ENCODE results near the gene FHIT.

Gene FHIT

DNA sequence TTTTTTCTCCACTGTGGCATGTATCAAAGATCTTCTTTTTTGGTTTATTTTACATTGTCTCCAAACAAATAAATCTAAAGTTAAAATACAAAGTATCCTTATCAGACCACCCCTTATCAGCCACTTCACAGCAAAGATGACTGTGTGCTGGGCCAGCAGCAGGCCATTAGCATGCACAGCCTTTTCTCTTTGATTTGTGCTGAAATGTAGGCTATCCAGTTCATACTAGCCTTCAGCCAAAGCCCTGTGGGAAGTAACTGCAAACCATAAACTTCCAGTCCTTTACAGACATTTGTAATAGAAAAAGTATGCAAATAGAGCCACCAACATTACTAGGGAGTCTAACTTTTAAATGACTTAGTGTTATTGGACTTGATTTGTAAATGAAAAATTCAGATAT is 816.3 kb downstream of the FHIT start:
- no peak for DNase-seq

DNA sequence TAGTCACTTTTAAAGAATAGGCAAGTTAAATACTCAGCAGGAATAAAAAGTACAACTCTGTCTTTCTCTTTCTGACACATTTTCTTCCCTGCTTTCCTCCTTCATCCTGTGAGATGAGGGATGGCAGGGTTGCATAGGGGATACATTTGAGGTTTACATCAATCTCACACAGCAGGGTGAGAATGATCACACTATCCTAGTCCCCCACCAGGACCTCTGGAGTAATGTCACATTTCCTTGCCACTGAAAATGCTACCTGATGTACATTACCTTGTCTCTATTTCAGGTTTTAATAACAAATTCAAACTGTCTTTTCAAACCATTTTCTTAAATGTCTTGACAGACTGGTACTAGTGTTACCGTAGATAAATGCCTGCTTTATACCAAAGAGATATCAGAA is 816.9 kb downstream of the FHIT start:
- no peak for DNase-seq

GRCh38 chr3:60431599-60431958 is 819.7 kb downstream of the FHIT start:
- no peak for DNase-seq

- DNase-seq: no peak
Observed at GRCh38 chr3:60430205-60430604, 821.0 kb downstream of the FHIT start.

DNA sequence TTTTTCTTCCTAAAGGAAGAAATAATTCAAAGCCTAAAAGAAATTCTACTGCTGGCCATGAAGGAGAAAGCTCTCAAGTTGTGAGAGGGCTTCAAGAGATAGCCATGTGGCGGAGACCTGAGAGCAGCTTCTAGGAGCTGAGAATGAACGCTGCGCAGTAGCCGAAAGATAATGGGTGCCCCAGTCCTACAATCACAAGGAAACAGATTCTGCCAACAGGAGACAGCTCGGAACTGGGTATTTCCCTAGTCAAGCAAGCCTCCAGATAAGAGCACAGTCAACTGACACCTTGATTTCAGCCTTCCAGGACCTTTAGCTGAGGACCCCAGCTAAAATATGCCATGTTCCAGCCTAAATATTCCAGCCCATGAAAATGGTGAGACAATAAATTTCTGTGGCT is 824.1 kb downstream of the FHIT start:
- DNase-seq: no peak

- no peak for DNase-seq
Observed at GRCh38 chr3:60424942-60425341, 826.3 kb downstream of the FHIT start.

DNA sequence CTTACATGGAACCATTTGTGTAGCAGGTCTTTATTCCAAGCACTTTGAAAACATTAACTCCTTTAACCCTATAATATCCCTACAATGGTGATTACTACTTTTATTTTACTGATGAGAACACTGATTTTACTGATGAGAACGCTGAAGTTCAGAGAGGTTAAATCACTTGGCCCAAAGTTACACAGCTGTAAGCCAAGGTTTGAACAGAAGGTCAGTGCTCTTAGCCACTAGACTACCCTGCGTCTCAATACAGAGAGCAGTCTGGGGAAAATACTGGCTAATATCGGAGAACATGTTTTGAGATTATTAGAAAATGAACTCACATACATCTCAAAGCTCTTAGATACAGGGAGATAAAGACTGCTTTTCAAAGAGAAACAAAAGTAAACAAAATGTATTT is 827.2 kb downstream of the FHIT start:
- DNase-seq: no peak

GRCh38 chr3:60423556-60423955 is 827.7 kb downstream of the FHIT start:
- no peak for DNase-seq

- DNase-seq: no peak
Observed at GRCh38 chr3:60421749-60422446, 829.4 kb downstream of the FHIT start.

DNA sequence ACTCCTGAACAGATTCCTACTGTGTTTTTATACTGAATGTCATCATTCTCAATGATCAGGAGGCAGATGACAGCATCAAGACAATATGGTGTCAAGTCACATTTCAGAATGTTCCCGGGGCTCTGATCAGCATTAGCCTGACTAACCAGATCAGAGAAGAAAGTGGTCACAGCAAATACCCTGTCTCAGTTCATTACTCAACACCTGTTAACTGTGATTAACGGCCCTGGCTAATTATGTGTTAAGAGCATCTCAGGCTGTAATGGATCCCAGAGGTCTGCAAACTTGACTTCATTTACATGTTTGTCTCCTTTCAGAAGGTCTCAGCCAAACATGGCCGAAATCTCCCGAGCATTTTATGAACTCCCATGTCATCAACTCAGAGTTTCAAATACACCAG is 833.7 kb downstream of the FHIT start:
- DNase-seq: no peak

GRCh38 chr3:60414011-60414410 is 837.2 kb downstream of the FHIT start:
- no peak for DNase-seq

- no peak for DNase-seq
Observed at GRCh38 chr3:60413551-60413950, 837.7 kb downstream of the FHIT start.

- DNase-seq: no peak
Observed at GRCh38 chr3:60403866-60404265, 847.4 kb downstream of the FHIT start.

DNA sequence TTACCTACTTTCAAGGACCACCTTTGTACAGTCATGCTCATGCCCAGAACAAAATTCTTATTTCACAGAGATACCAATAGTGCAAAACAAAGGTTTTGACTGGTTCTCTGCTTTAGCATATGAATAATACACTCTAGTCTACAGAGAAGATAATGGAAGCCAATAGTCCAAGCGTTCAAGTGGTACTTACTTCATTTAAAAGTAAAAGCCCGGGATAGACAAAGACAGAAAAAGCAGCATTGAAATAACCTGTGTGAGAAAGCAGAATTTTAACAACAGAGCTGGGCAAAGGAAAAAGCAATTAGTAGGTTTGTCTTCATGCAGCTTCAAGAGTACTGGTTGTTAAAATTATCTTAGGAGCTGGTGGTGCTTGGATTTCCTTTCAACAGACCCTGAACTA is 848.3 kb downstream of the FHIT start:
- no peak for DNase-seq

- DNase-seq: no peak
Observed at GRCh38 chr3:60399861-60400845, 851.1 kb downstream of the FHIT start.

DNA sequence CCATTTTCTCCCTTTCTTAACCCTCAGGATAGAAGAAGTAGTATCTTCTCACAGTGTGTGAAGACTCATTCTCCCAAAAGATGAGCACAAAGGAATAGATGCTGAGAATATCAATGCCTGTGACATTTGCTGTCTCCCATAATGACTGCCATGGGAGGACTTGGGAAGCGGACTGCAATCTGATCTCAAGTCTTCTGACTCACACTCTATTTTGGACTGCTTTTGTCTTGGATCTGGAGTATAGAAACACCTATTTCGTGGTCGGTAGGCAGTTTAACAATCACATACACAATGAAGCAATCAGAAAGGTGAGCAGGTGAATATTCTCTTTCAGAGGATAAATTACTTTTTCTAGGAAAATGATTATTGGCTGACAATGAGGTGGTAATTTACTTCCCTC is 852.0 kb downstream of the FHIT start:
- DNase-seq: no peak

GRCh38 chr3:60395173-60395762 is 856.0 kb downstream of the FHIT start:
- no peak for DNase-seq

- DNase-seq: no peak
Observed at GRCh38 chr3:60393946-60394345, 857.3 kb downstream of the FHIT start.

DNA sequence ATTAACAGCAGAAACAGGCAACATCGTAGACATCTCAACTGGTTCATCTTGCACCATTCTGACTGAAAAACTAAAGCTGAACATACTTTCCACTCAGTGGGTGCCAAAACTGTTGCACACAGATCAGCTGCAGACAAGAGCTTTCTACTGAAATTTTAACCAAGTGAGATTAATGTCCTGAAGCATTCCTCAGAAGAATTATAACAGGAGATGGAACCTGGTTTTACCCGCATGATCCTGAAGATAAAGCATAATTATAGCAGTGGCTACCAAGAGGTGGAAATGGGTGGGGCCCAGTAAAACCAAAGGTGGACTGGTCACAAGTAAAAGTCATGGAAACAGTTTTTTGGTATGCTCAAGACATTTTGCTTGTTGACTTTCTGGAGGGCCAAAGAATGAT is 858.8 kb downstream of the FHIT start:
- DNase-seq: no peak

GRCh38 chr3:60391292-60391691 is 860.0 kb downstream of the FHIT start:
- no peak for DNase-seq

DNA sequence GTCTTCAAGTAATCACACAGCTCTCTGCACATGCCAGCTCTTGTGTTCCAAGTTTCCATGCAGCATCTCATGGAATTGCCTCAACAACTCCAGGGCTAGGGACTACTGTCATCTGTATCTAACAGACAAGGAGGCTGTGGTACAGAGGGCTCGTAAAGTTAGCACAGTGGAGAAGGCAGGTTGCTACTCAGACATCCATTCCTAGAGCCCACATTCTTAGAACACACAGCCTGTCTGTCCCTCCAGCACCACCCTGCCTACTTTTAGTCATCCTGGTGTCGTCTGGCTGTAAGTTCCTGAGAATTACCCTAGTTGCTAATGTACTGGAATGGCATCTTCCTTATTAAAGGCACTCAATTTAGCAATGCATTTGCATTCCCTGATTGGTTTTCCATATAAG is 862.5 kb downstream of the FHIT start:
- DNase-seq: no peak

GRCh38 chr3:60386306-60386705 is 864.9 kb downstream of the FHIT start:
- DNase-seq: no peak

- DNase-seq: no peak
Observed at GRCh38 chr3:60384341-60384740, 866.9 kb downstream of the FHIT start.

- DNase-seq: no peak
Observed at GRCh38 chr3:60383345-60383744, 867.9 kb downstream of the FHIT start.
